Memory B cell (primary cell): ENCODE measurements around the gene PPP1R10.
A peak's percentile ranks its signal among the peaks of the same experiment; 100 is the strongest.

Source experiments
- ATAC-seq: fragments of 150-1000 bp; cut with Tn5 transposase; 2 replicates; pipeline ENCODE4 v1.10.0; 2021; ENCODE audit warnings: low read depth, mild to moderate bottlenecking, moderate library complexity
- DNase-seq, 2 donors: peaks; one replicate each; pipeline ENCODE4 v3.0.0; 2022; ENCODE audit warnings: low spot score in 2 of 2
- H3K27ac Mint-ChIP-seq: one replicate; pipeline ENCODE4 v1.8.0; 2022; ENCODE audit warnings: mild to moderate bottlenecking, moderate library complexity, mixed read lengths
- H3K27me3 Mint-ChIP-seq: one replicate; pipeline ENCODE4 v1.8.0; 2022; ENCODE audit warnings: mixed read lengths
- H3K36me3 Mint-ChIP-seq: one replicate; pipeline ENCODE4 v1.8.0; 2022; ENCODE audit warnings: mild to moderate bottlenecking, mixed read lengths
- H3K4me1 Mint-ChIP-seq: one replicate; pipeline ENCODE4 v1.8.0; 2022; ENCODE audit warnings: mixed read lengths
- H3K4me3 Mint-ChIP-seq: one replicate; pipeline ENCODE4 v1.8.0; 2022; ENCODE audit warnings: mild to moderate bottlenecking, moderate library complexity, mixed read lengths
- H3K9me3 Mint-ChIP-seq: one replicate; pipeline ENCODE4 v1.8.0; 2022; ENCODE audit warnings: mixed read lengths

PPP1R10 gene

DNA sequence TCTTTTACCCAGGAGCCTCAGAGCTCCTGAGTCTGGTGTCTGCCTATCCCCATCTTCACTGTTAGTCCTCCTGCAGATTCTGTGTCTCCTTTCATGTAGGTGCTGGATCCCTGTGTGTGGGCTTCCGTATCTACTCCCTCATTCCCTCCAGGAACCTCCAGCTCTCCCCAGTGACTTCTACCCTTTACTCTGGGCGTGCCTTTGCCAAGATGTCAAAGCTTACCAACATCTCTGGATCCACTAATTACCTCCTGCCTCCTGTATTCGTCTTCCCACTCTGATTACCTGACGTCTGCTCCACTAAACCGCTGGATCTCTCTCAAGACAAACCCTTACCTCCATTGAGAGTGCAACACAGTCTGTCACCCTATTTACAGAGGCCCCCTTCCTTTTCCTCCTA is 27.7 kb upstream of the PPP1R10 start:
- Mint-ChIP-seq H3K4me3 (no peak overlapping the region), H3K9me3 (no peaks in the 10 kb centered on the region), H3K4me1 (peaks cover 21% of the 10 kb centered on the region), H3K36me3 (peaks cover 12% of the 10 kb centered on the region), H3K27me3 (no peaks in the 10 kb centered on the region), H3K27ac (no peak overlapping the region)
- ATAC-seq (no peak), DNase-seq (no peak)

DNA sequence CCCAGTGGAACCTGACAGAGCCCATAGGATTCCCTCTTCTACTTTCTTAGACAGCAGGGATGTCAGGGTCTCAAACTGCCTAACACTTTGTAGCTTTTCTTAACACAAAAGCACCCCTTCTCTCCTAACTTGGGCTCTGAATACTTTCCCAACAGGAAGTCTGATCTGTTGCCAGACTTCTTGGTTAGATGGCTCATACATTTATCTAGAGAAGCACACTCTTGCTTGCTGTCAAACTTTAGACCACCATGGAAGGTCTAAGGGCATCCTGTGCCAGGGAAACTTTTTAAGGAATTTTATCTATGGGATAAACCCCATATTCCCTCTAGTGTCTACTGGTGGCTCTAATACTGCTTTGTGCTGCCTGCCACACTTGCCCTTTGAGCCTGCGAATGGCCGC is 26.6 kb upstream of the PPP1R10 start:
- H3K27ac Mint-ChIP-seq = peak overlapping the region; percentile 17
- no peak overlapping the region for H3K4me3 Mint-ChIP-seq
- no peak for DNase-seq

DNA sequence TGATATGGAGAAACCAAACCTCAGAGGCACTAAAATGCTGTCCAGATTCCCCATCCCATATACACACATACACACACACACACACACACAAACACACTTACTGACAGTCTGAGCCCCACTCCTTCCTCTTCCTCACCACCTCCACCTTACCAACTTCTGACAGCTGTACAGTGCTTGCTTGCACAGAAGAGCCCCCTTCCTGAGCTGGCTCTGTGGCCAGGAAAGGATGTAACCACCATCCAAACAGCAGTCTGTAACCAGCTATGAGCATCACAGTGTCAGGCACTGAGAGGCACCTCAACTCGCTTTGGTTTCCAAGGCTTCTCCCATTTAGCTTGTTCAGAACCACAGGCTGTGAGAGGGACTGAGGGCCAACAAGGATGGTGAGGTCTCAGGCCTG is 24.0 kb upstream of the PPP1R10 start:
- no peak for ATAC-seq

More for the DNA sequence above, 26.6 kb upstream of the PPP1R10 start:
- ATAC-seq = no peak
- Mint-ChIP-seq H3K27me3 (no peaks in the 10 kb centered on the region), H3K36me3 (peaks cover 12% of the 10 kb centered on the region), H3K9me3 (no peaks in the 10 kb centered on the region), H3K4me1 (peaks cover 21% of the 10 kb centered on the region)

GRCh38 chr6:30640481-30640880 is 23.4 kb upstream of the PPP1R10 start:
- Mint-ChIP-seq H3K27me3 (no peaks in the 10 kb centered on the region), H3K27ac (no peak overlapping the region), H3K4me1 (peaks cover 7% of the 10 kb centered on the region), H3K4me3 (no peak overlapping the region), H3K36me3 (peaks cover 12% of the 10 kb centered on the region), H3K9me3 (no peaks in the 10 kb centered on the region)
- DNase-seq (no peak), ATAC-seq (no peak)

More for the DNA sequence above, 24.0 kb upstream of the PPP1R10 start:
- Mint-ChIP-seq H3K4me1 (peaks cover 12% of the 10 kb centered on the region), H3K9me3 (no peaks in the 10 kb centered on the region), H3K27ac (no peak overlapping the region), H3K36me3 (peaks cover 12% of the 10 kb centered on the region), H3K27me3 (no peaks in the 10 kb centered on the region), H3K4me3 (no peak overlapping the region)
- no peak for DNase-seq

GRCh38 chr6:30635834-30636233 is 18.8 kb upstream of the PPP1R10 start:
- Mint-ChIP-seq H3K4me3 (no peak overlapping the region), H3K9me3 (no peaks in the 10 kb centered on the region), H3K36me3 (peaks cover 16% of the 10 kb centered on the region), H3K4me1 (peaks cover 5% of the 10 kb centered on the region), H3K27ac (peak overlapping the region; percentile 19), H3K27me3 (no peaks in the 10 kb centered on the region)
- DNase-seq (no peak), ATAC-seq (no peak)

- Mint-ChIP-seq H3K27ac (peak within 1 kb of the TSS; percentile 90), H3K36me3 (peaks cover 25% of the 10 kb centered on the region), H3K27me3 (no peaks in the 10 kb centered on the region), H3K4me3 (peak within 1 kb of the TSS; percentile 92), H3K9me3 (no peaks in the 10 kb centered on the region), H3K4me1 (peaks cover 23% of the 10 kb centered on the region)
- peak; percentile 100 for ATAC-seq
- peak; percentile 80 to 87 for DNase-seq
Measured at GRCh38 chr6:30626484-30627366, 9.7 kb upstream of the PPP1R10 start, which contains the start of gene ATAT1. Gene ATAT1 (plus strand): TSS chr6:30626874.

DNA sequence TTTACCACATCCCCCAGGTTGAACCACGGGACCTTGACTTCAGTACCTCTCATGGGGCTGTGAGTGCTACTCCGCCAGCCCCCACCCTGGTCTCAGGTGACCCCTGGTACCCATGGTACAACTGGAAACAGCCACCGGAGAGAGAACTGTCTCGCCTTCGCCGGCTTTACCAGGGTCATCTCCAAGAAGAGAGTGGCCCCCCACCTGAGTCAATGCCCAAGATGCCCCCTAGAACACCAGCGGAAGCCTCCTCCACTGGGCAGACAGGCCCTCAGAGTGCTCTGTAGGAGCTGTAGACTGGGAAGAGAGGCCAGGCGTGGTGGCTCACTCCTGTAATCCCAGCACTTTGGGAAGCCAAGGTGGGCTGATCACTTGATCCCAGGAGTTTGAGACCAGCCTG is 8.5 kb upstream of the PPP1R10 start:
- peak overlapping the region; percentile 64 for H3K4me3 Mint-ChIP-seq
- H3K27me3 Mint-ChIP-seq = no peaks in the 10 kb centered on the region
- peak overlapping the region; percentile 52 for H3K27ac Mint-ChIP-seq
- DNase-seq (no peak), ATAC-seq (no peak)
- no peaks in the 10 kb centered on the region for H3K9me3 Mint-ChIP-seq
- peaks cover 20% of the 10 kb centered on the region for H3K36me3 Mint-ChIP-seq
- peaks cover 19% of the 10 kb centered on the region for H3K4me1 Mint-ChIP-seq

- H3K27me3 Mint-ChIP-seq = no peaks in the 10 kb centered on the region
- ATAC-seq = no peak
- H3K36me3 Mint-ChIP-seq = peaks cover 35% of the 10 kb centered on the region
- H3K4me3 Mint-ChIP-seq = peak overlapping the region; percentile 92
- H3K9me3 Mint-ChIP-seq = no peaks in the 10 kb centered on the region
- H3K4me1 Mint-ChIP-seq = peaks cover 11% of the 10 kb centered on the region
- no peak for DNase-seq
- H3K27ac Mint-ChIP-seq = no peak overlapping the region
Measured at GRCh38 chr6:30619561-30619960, 2.5 kb upstream of the PPP1R10 start.

GRCh38 chr6:30618270-30618797 is 1.3 kb upstream of the PPP1R10 start:
- Mint-ChIP-seq H3K9me3 (no peaks in the 10 kb centered on the region), H3K4me3 (peak overlapping the region; percentile 92), H3K27me3 (no peaks in the 10 kb centered on the region), H3K4me1 (peaks cover 18% of the 10 kb centered on the region), H3K36me3 (peaks cover 33% of the 10 kb centered on the region), H3K27ac (peak overlapping the region; percentile 100)
- no peak for DNase-seq
- ATAC-seq = no peak

GRCh38 chr6:30617565-30618269 is 674 bp upstream of the PPP1R10 start, which contains the start of gene MRPS18B:
Gene MRPS18B (plus strand): TSS chr6:30617840. CDS start chr6:30617866, 26 bp downstream.
- peak; percentile 72 for ATAC-seq
- Mint-ChIP-seq H3K27ac (peak within 1 kb of the TSS; percentile 100), H3K9me3 (no peaks in the 10 kb centered on the region), H3K27me3 (no peaks in the 10 kb centered on the region), H3K4me3 (peak within 1 kb of the TSS; percentile 92), H3K36me3 (peaks cover 32% of the 10 kb centered on the region), H3K4me1 (peaks cover 22% of the 10 kb centered on the region)
- DNase-seq = peak; percentile 93 to 95

DNA sequence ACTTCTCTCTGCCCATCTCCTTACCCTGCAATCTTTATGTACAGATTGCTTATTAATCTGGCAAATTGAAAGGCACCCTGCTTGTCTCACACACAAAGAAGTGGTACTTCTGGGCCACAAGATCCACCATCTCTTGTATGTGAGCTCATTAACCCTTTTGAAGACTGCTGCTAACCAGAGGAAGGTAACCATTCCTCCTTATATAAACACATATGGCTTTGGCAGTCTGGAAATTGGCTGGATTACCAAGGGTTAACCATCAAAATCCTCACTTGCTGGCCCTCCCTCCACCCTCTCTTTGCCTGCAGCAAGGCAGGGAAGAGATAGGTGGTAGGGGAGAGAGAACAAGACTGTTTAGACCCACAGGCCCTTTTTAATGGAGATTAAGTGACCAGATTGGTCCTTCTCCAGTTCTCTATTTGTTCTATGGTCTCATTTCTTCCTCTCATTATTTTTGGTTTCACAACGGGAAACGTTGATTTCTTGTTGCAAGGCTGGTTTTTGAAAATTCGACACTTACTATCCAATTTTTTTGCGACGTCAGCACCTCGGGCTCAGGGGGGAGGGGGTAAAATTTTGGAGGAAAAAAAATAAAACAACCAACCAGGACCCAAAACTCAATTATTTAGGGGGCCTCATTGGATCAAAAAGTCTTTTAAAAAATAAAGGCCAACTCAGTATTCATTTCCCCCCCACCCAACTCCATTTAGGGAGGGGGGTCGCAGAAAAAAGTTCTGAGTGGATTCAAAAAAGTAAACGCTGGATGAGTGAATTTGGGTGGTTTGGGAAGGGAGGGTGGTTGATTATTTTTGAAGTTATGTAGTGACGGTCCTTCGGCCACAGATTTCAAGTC is 859 bp downstream of the PPP1R10 start:
- Mint-ChIP-seq H3K4me1 (peaks cover 31% of the 10 kb centered on the region), H3K27ac (peak overlapping the region; percentile 100), H3K27me3 (no peaks in the 10 kb centered on the region), H3K36me3 (peaks cover 27% of the 10 kb centered on the region), H3K4me3 (peak overlapping the region; percentile 92), H3K9me3 (no peaks in the 10 kb centered on the region)
- ATAC-seq (no peak), DNase-seq (peak; percentile 48 to 52)

GRCh38 chr6:30615219-30615957 is 1.7 kb downstream of the PPP1R10 start:
- H3K4me1 Mint-ChIP-seq = peaks cover 36% of the 10 kb centered on the region
- H3K4me3 Mint-ChIP-seq = peak overlapping the region; percentile 92
- peaks cover 27% of the 10 kb centered on the region for H3K36me3 Mint-ChIP-seq
- DNase-seq (peak; percentile 48 to 49), ATAC-seq (no peak)
- no peaks in the 10 kb centered on the region for H3K9me3 Mint-ChIP-seq
- no peaks in the 10 kb centered on the region for H3K27me3 Mint-ChIP-seq
- peak overlapping the region; percentile 100 for H3K27ac Mint-ChIP-seq

DNA sequence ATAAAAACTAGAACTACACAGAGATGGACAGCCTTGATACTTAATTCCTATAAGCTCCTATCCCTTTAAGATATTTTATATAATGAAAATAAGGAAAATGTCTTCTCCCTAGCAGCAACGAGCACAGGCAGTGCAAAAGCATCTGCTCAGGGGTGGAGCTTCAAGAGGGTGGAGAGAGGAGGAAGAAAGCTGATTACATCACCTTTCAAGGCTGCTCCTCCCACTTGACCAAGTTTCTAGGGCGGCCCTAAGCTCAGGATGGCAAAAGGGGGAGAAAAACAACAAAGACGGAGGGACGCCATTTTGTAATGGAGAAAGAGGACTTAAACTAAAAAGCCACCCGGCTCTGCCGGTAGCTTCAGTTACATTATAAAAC is 2.2 kb downstream of the PPP1R10 start:
- H3K36me3 Mint-ChIP-seq = peaks cover 26% of the 10 kb centered on the region
- peak; percentile 60 for ATAC-seq
- H3K4me1 Mint-ChIP-seq = peaks cover 38% of the 10 kb centered on the region

More for the DNA sequence above, 2.2 kb downstream of the PPP1R10 start:
- peak overlapping the region; percentile 92 for H3K4me3 Mint-ChIP-seq
- no peaks in the 10 kb centered on the region for H3K9me3 Mint-ChIP-seq
- peak; percentile 63 to 87 for DNase-seq
- H3K27me3 Mint-ChIP-seq = no peaks in the 10 kb centered on the region
- H3K27ac Mint-ChIP-seq = peak overlapping the region; percentile 100
